GM12878 (cell line): ENCODE results near the gene REPS2. TPM values are rescaled to one million over a fixed set of nuclear protein-coding genes. Genes with fewer than 3 reads are reported as not detected.

Source experiments
- ATF2 ChIP-seq: IDR thresholded peaks from 2 replicates; pipeline ENCODE4 v1.6.1; 2012; ENCODE audit warnings: low read length, inconsistent platforms
- ATF3 ChIP-seq: IDR thresholded peaks from 2 replicates; pipeline ENCODE4 v1.6.1; 2011; ENCODE audit warnings: low read depth, mild to moderate bottlenecking, low read length, moderate library complexity, borderline replicate concordance; ENCODE audit errors: extremely low read depth
- BRCA1 ChIP-seq: IDR thresholded peaks from 2 replicates; pipeline ENCODE4 v1.6.1; 2011; ENCODE audit warnings: low read depth, low read length, improper control_type of control experiment
- CEBPZ ChIP-seq: fragments of 150-350 bp; IDR thresholded peaks from 2 replicates; pipeline ENCODE4 v1.6.1; 2016; ENCODE audit warnings: low read depth, low read length
- DPF2 ChIP-seq: fragments of 450-650 bp; IDR thresholded peaks from 2 replicates; pipeline ENCODE4 v1.6.1; 2017; ENCODE audit warnings: mild to moderate bottlenecking
- E4F1 ChIP-seq: fragments of 450-650 bp; IDR thresholded peaks from 2 replicates; pipeline ENCODE4 v1.6.1; 2018; ENCODE audit warnings: borderline replicate concordance, mild to moderate bottlenecking; ENCODE audit not compliant: partially characterized antibody
- ELK1 ChIP-seq: IDR thresholded peaks from 2 replicates; pipeline ENCODE4 v1.6.1; 2012; ENCODE audit warnings: low read depth, low read length, improper control_type of control experiment
- EP300 ChIP-seq, 2 experiments: fragments of 150-350 bp in 1 of 2; IDR thresholded peaks; 2 replicates each; pipeline ENCODE4 v1.6.1; 2011 to 2012; ENCODE audit warnings: low read depth in 2 of 2, low read length in 2 of 2, borderline replicate concordance in 1 of 2, improper control_type of control experiment in 1 of 2, inconsistent platforms in 1 of 2; ENCODE audit not compliant: control insufficient read depth in 1 of 2
- IRF4 ChIP-seq: IDR thresholded peaks from 2 replicates; pipeline ENCODE4 v1.6.1; 2011; ENCODE audit warnings: low read depth, low read length
- KDM1A ChIP-seq: fragments of 200-600 bp; sonication (generic); IDR thresholded peaks from 2 replicates; pipeline ENCODE4 v1.6.1; 2016; ENCODE audit warnings: borderline replicate concordance
- MEF2B ChIP-seq: fragments of 450-650 bp; IDR thresholded peaks from 2 replicates; pipeline ENCODE4 v1.6.1; 2018; ENCODE audit warnings: mild to moderate bottlenecking, moderate library complexity; ENCODE audit not compliant: partially characterized antibody, poor library complexity, severe bottlenecking
- NBN ChIP-seq: fragments of 450-650 bp; IDR thresholded peaks from 2 replicates; pipeline ENCODE4 v1.6.1; 2016
- PAX8 ChIP-seq: fragments of 450-650 bp; IDR thresholded peaks from 2 replicates; pipeline ENCODE4 v1.6.1; 2017; ENCODE audit warnings: mild to moderate bottlenecking, moderate library complexity
- PKNOX1 ChIP-seq: fragments of 450-650 bp; IDR thresholded peaks from 2 replicates; pipeline ENCODE4 v1.6.1; 2016; ENCODE audit warnings: mild to moderate bottlenecking
- RBBP5 ChIP-seq: fragments of 200-600 bp; sonication (generic); conservative IDR thresholded peaks from 2 replicates; pipeline ENCODE4 v1.6.1; 2016
- RUNX3 ChIP-seq: IDR thresholded peaks from 2 replicates; pipeline ENCODE4 v1.6.1; 2012; ENCODE audit warnings: low read length, inconsistent platforms
- TAF1 ChIP-seq: IDR thresholded peaks from 2 replicates; pipeline ENCODE4 v1.6.1; 2011; ENCODE audit warnings: mild to moderate bottlenecking, low read depth, low read length, borderline replicate concordance
- TCF12 ChIP-seq: IDR thresholded peaks from 2 replicates; pipeline ENCODE4 v1.6.1; 2011; ENCODE audit warnings: low read depth, mild to moderate bottlenecking, low read length
- YY1 ChIP-seq: IDR thresholded peaks from 2 replicates; pipeline ENCODE4 v1.6.1; 2011; ENCODE audit warnings: low read depth, mild to moderate bottlenecking, low read length
- ZZZ3 ChIP-seq: IDR thresholded peaks from 2 replicates; pipeline ENCODE4 v1.6.1; 2011; ENCODE audit warnings: low read depth; ENCODE audit not compliant: control insufficient read depth, insufficient read length
- polyA plus RNA-seq, 11 experiments: library from polyadenylated mRNA; depleted of rRNA in 4 of 11; unstranded in 6 of 11; stranded (reverse) in 5 of 11; fragments of >200 nt; fragmentation: Nextera tagmentation in 4 of 11; fragmentation: Illumina TruSeq in 1 of 11; extraction: Ambion mirVana in 4 of 11; extraction: Trizol in 1 of 11; gene quantifications; 1 replicate in 1 of 11; 2 replicates in 10 of 11; pipeline versions ENCODE4 v1.2.1 to v1.2.3, GENCODE V29; 2011 to 2016; ENCODE audit warnings: inconsistent platforms in 2 of 11, missing spikeins in 2 of 11, low read depth in 1 of 11
- total RNA-seq, 4 experiments: library from RNA; depleted of rRNA in 3 of 4; stranded (reverse); fragments of >200 nt in 3 of 4; fragmentation: Illumina TruSeq in 1 of 4; extraction: Trizol in 1 of 4; gene quantifications; 2 replicates each; pipeline versions ENCODE4 v1.2.1 to v1.2.3, GENCODE V29; 2013 to 2021

Gene REPS2
- total and polyA plus RNA-seq, 10 of the 15 experiments (the other 5 are each of a cell fraction or from before 2014, with no cell fraction given): 2.1 to 6.8 (median 3.9) TPM

- TF ChIP-seq MEF2B: peak; percentile 79
- no peak for TF ChIP-seq RBBP5
- no peak for TF ChIP-seq E4F1
- TF ChIP-seq TCF12: no peak
- peak in 1 of 2 experiments; percentile 47; a peak in 1 of 4 replicates for TF ChIP-seq EP300 (IDR thresholded peaks at IDR 0.05; ENCODE audit: borderline replicate concordance in 1 of 2, control insufficient read depth in 1 of 2, low read depth in 2 of 2, low read length in 2 of 2)
- TF ChIP-seq CEBPZ: no peak
- no peak for TF ChIP-seq ELK1
- no peak for TF ChIP-seq KDM1A
- TF ChIP-seq IRF4: 0 out of 2 replicates have a peak, but pooled peaks have one; percentile 50
- TF ChIP-seq ATF3: no peak
- TF ChIP-seq NBN: no peak
- TF ChIP-seq ZZZ3: no peak
- TF ChIP-seq YY1: no peak
- TF ChIP-seq PAX8: no peak
- TF ChIP-seq BRCA1: no peak
- TF ChIP-seq PKNOX1: no peak
- no peak for TF ChIP-seq ATF2
- no peak; the same call in 1 of the 2 replicates for TF ChIP-seq RUNX3
- no peak for TF ChIP-seq TAF1
- peak; percentile 78 for TF ChIP-seq DPF2
Observed at GRCh38 chrX:17098516-17099247, 152.2 kb downstream of the REPS2 start (continued).
